HL-60/S4 treated with retinoic acid at 250 ng/mL for 4 days and 3 days (cell line): ENCODE measurements around the gene TUBA1A.
"Not testable (repeated sequence)": the region's sequence is repeated elsewhere in the genome, so short reads cannot be mapped to it uniquely, and the experiment has no call there.

Source experiments
- in situ Hi-C: fragments of 300-500 bp; cut with MboI; formaldehyde crosslinking; loops from 2 replicates; pipeline ENCODE4 v1.7.0; 2022; ENCODE audit warnings: low sequenced_read_pairs

The TUBA1A gene

DNA sequence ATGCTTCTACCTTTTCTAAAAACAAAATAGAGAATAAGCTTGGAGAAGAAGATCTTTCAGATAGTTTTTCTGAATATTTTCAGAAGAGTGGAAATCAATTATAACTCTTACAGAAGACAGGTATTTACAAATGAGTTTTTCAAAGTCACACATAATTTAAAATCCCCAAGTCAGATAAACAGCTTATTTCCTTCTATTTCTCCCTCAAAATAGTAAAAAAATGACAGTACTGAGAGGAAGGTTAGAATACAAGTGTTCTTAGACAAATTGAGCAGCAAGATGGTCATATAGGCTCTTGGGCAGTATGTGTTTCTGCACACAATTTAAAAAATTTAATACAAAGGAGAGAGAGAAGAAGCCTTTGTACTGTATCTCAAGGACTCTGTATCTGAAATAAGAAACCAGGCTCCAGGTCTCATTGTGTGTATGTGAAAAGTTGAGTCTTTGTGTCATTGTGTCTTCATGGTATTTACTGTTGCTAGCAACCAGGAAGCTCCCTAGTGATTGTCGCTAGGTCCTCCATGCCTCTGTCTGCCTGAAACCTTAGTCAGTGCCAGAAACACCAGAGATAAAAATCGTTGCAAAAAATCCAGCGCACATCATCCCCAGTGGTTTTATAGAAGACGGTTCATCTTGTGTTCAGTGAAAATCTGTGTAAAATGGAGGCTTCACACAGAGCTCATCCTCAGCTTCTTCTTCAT lies 12.9 kb upstream of the TUBA1A start:
- in situ Hi-C loops = no loop called here

DNA sequence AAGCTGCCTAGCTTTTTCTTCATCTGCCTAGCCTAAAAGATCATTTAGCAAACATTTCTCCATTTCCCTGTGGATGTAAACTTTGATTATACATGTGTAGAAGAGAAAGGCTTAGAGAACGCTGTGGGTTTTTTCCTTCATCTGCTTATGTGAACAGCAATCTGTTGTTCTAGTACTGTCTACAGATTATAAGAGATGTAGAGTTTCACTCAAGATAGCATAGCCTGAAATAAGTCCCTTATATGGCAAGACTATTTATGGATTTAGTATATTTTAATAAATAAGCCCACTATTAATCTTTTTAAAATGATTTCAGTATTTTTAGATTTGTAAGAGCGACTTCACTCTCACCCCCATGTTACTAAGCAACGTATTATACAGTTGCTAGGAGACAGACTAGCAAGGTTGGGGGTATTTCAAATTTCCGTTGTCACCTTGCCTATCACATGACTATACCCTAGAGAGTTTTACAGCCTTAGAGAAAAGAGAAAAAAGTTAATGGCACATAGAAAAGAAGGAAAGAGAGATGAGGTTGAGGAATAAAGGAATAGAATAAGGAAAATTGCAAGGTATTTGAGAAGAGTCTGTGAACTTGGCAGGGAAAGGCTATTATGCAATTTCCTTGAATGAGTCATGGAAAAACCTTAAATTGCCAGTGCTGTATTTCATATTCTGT lies 12.2 kb upstream of the TUBA1A start:
- in situ Hi-C loops = no loop called here

DNA sequence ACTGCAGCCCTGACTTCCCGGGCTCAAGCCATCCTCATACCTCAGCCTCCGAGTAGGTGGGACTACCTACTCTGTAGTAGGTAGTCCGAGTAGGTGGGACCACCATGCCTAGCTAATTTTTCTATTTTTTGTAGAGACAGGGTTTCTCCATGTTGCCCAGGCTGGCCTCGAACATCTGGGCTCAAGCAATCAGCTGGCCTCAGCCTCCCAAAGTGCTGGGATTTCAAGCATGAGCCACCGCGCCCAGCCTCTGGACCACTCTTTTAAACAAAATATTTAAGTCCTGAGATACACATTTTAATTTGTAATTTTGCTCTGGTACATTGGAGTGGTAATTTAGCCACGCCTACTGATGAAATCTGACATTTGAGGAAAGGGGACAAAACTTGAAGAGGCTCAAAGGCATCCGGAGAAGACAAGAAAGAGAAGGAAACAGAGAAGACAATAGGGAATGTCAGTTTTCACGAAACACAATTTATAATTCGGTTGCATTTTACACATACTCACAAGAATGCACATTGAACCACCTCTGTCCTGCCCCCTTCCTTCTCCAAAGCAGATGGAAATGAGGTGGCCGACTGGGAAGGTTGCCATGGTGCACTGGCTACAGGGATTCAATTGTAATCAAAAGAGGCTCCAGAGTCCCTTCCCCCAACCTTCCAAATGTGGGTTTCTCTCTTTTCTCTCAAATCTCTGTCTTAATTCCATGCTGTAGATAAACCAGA lies 9.7 kb upstream of the TUBA1A start:
- in situ Hi-C loops = no loop called here

DNA sequence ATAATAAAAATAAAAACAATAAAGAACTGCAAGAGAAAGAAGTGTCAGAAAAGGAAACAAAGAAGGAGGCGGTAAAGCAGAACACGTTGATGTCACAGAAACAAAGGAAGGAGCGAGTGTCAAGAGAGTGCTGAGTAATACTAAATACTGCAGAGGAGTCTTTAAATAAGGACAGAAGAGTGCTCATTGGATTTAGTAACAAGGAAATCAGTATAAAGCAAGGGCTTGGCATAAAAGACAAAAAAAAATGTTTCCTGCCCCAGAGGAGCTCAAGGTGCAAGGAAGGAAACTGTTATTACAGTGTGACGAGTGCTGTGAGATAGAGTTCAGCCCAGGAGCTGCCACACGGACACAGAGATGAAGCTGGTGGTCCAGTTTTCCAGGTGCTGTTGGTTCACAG lies 8.4 kb upstream of the TUBA1A start:
- in situ Hi-C loops = no loop called here

DNA sequence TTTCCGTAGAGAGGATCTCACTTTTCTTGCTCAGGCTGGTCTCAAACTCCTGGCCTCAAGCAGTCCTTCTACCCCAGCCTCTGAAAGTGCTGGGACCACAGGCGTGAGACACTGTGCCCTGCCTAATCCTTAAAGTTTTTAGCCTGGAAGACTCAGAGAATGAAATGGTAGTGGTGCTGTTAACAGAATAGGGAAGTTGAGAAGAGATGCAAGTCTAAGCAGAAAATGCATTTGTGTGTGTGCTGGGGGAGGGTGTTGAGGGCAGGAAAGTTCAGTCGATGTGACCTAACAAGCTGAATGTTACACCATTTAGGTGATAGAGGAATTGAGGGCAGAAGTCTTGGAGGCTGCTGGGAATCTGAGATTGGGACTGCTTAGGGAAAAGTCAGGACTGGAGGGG lies 6.9 kb upstream of the TUBA1A start:
- in situ Hi-C loops = no loop called here

DNA sequence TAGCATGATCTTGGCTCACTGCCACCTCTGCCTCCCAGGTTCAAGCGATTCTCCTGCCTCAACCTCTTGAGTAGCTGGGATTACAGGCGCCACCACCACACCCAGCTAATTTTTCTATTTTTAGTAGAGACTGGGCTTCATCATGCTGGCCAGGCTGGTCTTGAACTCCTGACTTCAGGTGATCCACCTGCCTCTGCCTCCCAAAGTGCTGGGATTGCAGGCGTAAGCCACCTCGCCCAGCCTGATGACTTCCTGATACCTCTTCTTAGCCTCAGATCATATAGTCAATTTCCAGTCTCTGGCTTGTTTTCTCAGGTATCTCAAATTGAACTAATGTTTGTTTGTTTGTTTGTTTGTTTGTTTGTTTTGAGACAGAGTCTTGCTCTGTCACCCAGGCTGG lies 4.9 kb upstream of the TUBA1A start:
- in situ Hi-C loops = not testable (repeated sequence)

DNA sequence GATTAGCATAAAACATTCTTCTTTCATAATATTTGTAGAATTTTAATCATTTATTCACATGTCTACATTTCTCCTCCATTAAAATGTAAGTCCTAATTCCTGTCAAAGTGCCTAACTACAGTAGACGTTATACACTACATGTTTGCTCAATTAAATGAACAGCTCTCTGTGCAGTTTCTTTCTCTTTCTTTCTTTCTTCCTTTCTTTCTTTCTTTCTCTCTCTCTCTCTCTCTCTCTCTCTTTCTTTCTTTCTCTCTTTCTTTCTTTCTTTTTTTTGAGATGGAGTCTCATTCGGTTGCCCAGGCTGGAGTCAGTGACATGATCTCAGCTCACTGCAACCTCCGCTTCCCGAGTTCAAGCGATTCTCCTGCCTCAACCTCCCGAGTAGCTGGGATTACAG lies 2.6 kb upstream of the TUBA1A start:
- in situ Hi-C loops = not testable (repeated sequence)

DNA sequence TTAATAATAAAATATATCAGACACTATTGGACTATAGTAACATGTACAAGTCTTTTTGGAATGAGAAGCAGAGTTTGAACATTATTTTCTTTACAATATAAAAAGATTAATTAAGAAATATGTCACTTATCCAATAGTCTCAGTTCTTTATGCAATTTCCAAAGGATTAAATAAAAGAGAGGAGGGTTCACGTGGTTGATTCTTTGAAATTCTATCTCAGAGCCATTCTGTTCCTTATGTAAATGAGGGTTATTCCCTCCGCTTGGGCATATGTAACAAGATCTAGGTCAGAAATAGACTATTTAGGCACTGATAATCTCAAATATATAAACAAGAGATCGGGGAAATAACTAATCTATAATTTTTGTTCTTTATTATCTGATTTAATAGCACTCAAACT lies 2.1 kb upstream of the TUBA1A start:
- in situ Hi-C loops = no loop called here

DNA sequence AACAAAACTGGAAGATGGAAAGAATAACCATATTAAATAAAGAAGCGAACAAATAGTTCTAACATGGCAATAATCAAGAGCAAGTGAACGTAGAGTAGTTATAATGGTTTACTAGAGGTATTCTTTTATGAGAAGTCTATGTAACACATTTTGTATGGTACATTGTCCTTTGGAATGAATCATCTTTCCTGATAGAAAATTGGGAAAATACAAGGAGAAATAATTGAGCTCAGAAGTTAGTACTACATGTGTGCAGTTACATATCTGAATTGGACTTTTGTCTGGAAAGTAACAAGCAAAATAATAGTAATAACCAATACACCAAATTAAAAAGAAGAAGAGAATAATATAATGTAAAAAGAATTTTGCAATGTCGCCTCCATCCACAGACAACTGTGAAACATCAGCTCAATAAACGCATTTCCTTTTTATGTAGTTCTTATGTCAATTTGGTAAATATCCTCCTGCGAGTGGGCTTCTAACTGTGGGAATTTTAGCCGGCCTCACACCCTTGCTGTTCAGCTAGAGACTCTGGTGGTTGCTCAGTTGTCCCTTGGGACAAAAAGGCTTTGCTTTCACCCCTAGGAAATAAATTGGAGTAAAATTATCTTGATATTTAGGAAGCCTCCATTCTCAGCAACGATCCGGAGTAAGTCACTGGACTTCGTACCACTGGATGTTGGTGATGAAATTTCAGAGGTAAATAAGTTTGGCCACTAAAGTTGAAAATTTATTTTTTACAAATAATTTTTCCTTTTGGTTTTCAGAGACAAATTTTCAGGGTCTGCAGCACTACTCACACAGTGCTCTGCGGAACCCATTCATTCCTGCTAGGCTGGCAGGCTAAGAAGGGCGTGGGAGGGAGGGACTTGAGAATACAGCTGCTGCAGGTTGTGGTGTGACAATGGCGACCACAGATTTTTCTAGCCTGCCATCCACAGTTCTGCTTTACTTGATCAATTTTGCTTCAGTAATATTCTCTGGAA lies 1.1 kb upstream of the TUBA1A start:
- in situ Hi-C loops = no loop called here

DNA sequence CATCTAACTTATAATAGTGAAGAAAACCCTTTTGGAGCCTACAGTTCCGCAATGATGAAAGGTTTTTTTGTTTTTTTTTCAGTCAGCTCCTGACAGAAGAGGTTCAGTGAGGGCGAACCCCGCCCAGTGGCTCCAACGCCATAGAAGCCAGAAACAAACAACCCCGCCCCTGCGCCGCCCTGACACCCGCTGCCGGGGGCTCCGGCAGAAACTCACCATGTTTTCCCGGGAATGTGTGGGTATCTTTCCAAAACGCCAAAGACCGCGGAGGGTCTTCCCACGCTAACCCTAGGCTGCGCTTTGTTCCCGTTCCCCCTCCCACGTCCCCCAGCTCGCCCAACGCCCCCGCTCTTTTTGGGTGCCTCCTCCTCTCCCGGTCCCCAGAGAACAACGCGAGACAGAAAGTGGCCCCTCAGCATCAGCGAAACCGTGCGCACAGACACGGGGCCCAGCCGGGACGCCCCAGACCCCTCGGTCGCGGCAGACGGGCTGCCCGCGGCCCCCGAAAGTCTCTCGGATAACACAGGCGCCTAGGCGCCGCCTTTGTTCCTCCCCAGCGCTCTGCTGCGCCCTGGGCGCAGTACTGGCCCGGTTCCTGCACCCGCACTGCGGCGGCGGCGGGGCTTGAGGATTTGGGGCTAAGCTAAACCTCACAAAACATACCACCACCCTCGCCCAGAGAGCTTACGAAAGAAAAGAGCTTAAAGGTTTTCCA lies 522 bp downstream of the TUBA1A start:
- in situ Hi-C loops = no loop called here

DNA sequence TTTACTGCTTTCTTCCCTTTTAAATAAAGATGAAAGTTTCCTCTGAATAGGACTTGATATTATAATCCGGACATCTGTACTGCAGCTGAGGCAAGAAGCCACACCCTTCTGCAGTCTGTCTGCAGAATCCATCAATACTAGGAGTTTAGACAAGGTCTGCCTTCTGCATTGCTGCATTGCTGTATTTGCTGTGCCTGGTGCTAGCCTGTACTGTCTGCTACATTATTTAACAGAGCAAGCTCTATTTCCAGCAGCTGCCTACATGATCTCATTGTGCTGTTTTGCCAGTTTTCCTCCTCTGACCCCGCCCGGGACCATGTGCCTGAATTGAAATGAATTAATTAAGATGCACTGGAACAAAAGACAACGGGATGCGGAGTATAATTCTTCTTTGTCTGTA lies 1.7 kb downstream of the TUBA1A start:
- in situ Hi-C loops = no loop called here

DNA sequence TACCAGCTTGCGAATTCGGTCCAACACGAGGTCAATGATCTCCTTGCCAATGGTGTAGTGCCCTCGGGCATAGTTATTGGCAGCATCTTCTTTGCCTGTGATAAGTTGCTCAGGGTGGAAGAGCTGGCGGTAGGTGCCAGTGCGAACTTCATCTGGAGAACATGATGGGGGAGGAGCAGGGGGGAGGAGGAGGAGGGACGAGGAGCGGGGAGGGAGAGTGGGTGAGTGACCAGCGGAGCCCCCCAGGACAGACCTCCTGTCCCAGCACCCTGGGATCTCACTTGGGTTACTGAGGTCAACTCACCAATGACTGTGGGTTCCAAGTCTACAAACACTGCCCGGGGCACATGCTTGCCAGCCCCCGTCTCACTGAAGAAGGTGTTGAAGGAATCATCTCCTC lies 2.6 kb downstream of the TUBA1A start:
- in situ Hi-C loops = not testable (repeated sequence)

DNA sequence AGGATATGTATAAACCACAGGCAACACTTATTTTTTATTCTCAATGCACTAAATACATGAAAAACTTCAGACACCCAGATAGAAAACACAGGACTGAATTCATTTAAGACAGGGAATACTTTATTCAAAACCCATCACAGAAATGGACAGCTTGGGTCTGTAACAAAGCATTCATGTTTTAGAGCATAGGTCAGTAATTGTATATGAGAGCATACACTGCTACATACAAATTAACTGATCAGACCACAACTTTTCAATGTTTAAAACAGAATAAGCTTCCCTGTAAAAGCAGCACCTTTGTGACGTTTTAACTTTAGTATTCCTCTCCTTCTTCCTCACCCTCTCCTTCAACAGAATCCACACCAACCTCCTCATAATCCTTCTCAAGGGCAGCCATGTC lies 4.2 kb downstream of the TUBA1A start:
- in situ Hi-C loops = not testable (repeated sequence)

DNA sequence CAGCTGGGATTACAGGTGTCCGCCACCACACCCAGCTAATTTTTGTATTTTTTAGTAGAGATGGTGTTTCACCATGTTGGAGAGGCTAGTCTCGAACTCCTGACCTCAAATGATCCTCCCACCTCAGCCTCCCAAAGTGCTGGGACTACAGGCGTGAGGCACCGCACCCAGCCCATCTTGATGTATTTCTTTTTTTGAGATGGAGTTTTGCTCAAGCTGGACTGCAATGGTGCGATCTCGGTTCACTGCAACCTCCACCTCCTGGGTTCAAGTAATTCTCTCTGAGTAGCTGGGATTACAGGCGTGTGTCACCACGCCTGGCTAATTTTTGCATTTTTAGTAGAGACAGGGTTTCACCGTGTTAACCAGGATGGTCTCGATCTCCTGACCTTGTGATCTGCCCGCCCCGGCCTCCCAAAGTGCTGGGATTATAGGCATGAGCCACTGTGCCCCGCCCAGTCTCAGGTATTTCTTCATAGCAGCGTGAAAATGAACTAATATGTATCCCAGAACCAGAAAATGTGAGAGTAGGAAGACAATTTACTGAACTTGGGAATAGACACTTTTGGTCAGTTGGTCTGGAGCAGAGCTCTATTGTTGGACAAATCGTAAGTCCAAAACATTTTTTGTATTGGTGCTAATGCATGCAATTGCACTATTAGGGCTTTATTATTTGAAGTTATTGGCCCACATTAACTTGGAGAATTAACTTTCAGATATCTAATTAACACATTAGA lies 5.5 kb downstream of the TUBA1A start:
- in situ Hi-C loops = not testable (repeated sequence)

DNA sequence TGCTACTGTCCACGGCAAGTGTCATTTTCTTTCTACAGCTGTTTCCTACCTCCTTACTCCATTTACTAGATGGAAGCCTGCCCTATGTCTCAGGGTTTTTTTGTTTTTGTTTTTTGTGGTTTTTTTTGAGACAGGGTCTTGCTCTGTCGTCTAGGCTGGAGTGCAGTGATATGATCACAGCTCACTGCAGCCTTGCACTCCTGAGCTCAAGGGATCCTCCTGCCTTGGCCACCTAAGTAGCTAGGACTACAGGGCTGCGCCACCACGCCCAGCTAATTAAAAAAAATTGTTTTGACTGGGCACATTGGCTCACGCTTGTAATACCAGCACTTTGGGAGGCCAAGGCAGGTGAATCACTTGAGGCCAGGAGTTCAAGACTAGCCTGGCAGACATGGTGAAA lies 14.7 kb downstream of the TUBA1A start:
- in situ Hi-C loops = no loop called here

DNA sequence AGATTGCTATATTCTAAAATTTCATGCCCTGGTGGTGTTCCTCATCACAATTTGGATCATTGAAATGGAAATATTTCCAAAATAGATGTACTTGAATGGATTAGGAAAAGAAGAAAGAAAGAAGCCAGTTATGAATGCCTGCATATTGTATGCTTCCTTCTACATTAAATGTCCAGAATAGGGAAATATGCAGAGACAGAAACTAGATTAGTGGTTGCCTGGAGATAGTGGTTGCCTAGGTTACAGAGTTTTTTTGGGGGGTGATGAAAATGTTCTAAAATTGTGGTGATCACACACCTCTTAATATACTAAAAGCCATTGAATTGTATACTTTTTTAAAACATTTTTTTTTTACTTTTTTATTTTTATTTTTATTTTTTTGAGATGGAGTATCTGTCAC lies 18.0 kb downstream of the TUBA1A start:
- in situ Hi-C loops = no loop called here

DNA sequence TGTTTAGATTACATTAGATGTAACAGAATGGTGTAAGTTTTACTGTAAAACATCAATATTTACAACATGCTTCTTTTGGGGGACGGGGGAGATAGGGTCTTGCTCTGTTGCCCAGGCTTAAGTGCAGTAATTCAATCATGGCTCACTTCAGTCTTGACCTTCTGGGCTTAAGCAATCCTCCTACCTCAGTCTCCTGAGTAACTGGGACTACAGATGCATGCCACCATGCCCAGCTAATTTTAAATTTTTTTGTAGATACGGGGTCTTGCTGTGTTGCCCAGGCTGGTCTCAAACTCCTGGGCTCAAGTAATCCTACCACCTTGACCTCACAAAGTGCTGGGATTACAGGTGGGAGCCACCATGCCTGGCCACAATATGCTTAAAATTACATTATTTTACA lies 23.8 kb downstream of the TUBA1A start:
- in situ Hi-C loops = no loop called here

DNA sequence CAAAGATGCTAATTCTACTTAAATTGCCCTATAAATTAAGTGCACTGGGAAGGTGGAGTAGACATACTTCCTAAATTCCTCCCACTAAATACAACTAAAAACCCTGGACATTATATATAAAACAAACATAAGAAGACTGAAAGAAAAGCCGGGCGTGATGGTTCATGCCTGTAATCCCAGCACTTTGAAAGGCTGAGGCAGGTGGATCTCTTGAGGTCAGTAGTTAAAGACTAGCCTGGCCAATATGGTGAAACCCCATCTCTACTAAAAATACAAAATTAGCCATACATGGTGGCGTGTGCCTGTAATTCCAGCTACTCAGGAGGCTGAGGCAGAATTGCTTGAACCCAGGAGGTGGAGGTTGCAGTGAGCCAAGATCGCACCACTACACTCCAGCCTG lies 27.0 kb downstream of the TUBA1A start:
- in situ Hi-C loops = not testable (repeated sequence)

DNA sequence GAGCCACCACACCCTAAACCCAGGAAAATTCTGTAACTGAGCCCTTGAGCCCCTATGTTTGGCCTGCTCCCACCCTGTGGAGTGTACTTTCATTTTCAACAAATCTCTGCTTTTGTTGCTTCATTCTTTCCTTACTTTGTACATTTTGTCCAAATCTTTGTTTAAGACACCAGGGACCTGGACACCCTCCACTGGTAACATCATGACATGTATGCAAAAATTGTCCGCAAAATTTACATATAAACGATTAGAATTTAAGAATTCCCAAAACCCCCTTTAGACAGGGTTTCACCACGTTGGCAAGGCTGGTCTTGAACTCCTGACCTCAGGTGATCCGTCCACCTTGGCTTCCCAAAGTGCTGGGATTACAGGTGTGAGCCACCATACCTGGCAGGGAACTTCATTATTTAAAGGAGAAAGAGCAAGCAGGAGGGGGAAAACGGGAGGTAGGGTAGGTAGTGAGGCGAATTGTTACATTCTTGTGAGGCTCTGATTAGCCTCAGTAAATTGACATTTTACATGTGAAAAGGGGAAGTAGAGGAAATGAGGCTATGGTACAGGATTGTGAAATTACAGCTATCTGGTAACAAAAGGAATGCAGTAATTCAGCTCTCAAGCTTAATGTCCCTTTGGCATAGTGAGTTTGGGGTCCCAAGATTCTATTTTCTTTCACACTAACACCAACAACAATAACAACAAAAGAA lies 27.6 kb downstream of the TUBA1A start:
- in situ Hi-C loops = no loop called here
